Measurements from ENCODE around the gene SLC9A7. TPM values are rescaled to one million over a fixed set of nuclear protein-coding genes. Genes with fewer than 3 reads are reported as not detected.

The SLC9A7 gene
- total RNA-seq, 1 donor from 2014 or later = 5.5 TPM

DNA sequence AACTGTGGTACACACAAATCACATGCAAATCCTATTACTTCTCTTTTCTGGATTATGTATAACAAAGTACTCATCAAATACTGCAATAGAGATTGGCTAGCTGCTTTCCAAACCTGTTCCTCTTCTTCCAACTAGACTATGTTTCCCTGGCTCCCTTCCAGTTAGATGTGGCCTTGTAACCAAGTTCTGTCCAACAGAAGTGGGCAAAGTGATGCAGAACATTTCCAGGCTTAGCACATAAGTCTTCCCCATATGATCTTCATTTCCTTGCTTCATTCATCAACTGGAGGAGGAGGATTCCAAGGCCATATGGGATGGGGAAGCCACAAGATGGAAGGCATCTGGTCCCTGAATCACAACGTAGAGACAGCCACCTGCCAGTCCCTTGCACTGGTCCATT is 8.0 kb downstream of the SLC9A7 start:
- no peak overlapping the region for H3K27ac ChIP-seq
- H3K36me3 ChIP-seq = no peaks in the 10 kb centered on the region
- H3K4me1 ChIP-seq = no peaks in the 10 kb centered on the region
- H3K27me3 ChIP-seq = no peaks in the 10 kb centered on the region
- intact Hi-C loops (cut with DNase I) = loop anchor here (10.0 kb wide), 1 partner anchor 176 kb away; the partner anchor contains the start of gene CHST7
- no peak for DNase-seq (ENCODE audit: low spot score in 2 of 2)
- TF ChIP-seq, protein P1, sequence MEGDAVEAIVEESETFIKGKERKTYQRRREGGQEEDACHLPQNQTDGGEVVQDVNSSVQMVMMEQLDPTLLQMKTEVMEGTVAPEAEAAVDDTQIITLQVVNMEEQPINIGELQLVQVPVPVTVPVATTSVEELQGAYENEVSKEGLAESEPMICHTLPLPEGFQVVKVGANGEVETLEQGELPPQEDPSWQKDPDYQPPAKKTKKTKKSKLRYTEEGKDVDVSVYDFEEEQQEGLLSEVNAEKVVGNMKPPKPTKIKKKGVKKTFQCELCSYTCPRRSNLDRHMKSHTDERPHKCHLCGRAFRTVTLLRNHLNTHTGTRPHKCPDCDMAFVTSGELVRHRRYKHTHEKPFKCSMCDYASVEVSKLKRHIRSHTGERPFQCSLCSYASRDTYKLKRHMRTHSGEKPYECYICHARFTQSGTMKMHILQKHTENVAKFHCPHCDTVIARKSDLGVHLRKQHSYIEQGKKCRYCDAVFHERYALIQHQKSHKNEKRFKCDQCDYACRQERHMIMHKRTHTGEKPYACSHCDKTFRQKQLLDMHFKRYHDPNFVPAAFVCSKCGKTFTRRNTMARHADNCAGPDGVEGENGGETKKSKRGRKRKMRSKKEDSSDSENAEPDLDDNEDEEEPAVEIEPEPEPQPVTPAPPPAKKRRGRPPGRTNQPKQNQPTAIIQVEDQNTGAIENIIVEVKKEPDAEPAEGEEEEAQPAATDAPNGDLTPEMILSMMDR (IDR thresholded peaks at IDR 0.05) = no peak
- no peaks in the 10 kb centered on the region for H3K9me3 ChIP-seq
- no peak overlapping the region for H3K4me3 ChIP-seq

DNA sequence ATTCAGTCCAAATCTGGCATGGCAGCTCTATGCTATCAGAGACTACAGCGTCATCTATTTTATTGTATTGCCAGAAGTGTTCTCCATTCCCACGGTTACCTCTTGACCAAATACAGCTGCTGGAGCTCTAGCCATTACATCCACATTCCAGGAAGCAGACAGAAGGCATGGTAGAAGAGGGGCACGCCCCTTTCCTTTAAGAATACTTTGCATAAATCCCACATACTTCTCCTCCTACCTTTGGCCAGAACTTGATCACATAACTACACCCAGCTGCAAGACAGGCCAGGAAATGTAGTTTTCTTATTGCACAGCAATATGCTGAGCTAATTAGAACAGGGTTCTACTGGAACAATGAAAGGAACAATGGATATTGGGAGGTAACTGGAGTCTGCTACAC is 14.9 kb downstream of the SLC9A7 start:
- DNase-seq (ENCODE audit: low spot score in 2 of 2) = no peak
- H3K4me3 ChIP-seq = no peak overlapping the region
- TF ChIP-seq, protein P1 (IDR thresholded peaks at IDR 0.05) = no peak
- H3K9me3 ChIP-seq = no peaks in the 10 kb centered on the region
- intact Hi-C loops (cut with DNase I) = no loop called here
- H3K36me3 ChIP-seq = no peaks in the 10 kb centered on the region
- no peaks in the 10 kb centered on the region for H3K27me3 ChIP-seq
- no peaks in the 10 kb centered on the region for H3K4me1 ChIP-seq
- H3K27ac ChIP-seq = no peak overlapping the region

DNA sequence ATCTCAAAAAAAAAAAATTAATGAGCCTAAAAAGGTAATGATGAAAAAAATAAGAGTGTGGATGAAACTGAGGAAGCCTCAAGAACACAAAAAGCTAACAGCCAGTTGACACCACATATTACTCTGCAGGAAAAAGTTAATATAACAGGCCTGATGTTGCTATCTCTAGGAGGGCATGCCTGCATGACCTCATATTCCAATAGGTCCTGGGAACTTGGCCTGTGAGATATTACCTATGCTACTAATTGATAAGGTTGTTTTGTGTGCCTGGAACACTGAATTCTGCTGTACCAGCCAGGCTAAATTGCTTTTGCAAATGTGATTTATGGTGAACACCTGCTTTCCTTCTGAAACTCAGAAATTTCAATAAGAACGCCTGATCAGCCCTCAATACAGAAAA is 15.9 kb downstream of the SLC9A7 start:
- intact Hi-C loops (cut with DNase I) = no loop called here
- no peaks in the 10 kb centered on the region for H3K27me3 ChIP-seq
- H3K4me3 ChIP-seq = no peak overlapping the region
- H3K4me1 ChIP-seq = no peaks in the 10 kb centered on the region
- no peaks in the 10 kb centered on the region for H3K9me3 ChIP-seq
- H3K36me3 ChIP-seq = no peaks in the 10 kb centered on the region
- H3K27ac ChIP-seq = no peak overlapping the region
- no peak for DNase-seq (ENCODE audit: low spot score in 2 of 2)
- TF ChIP-seq, protein P1 (IDR thresholded peaks at IDR 0.05) = no peak

DNA sequence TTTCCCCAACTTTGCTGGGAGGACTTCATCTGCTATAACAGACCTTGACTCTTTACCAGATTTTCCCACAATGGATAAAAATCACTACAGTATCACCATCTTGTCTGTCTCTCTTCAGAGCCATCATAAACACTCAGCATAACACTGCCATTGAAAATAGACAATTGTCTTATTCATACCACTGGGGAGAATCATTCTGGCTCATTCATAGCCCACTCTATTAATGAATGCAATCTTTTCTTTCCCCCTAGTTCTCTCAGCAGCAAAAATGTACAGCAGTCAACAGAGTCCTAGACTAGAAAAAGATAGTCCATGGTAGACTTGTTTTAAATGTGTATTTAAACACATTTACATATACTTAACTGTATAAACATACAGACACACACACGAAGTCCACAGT is 19.2 kb downstream of the SLC9A7 start:
- Histone ChIP-seq H3K27ac (no peak overlapping the region), H3K27me3 (no peaks in the 10 kb centered on the region), H3K4me1 (no peaks in the 10 kb centered on the region), H3K4me3 (no peak overlapping the region), H3K36me3 (no peaks in the 10 kb centered on the region), H3K9me3 (peaks cover 4 to 26% of the 10 kb centered on the region in 2 donors)
- DNase-seq (ENCODE audit: low spot score in 2 of 2) = no peak
- TF ChIP-seq, protein P1 (IDR thresholded peaks at IDR 0.05) = no peak
- intact Hi-C loops (cut with DNase I) = no loop called here

DNA sequence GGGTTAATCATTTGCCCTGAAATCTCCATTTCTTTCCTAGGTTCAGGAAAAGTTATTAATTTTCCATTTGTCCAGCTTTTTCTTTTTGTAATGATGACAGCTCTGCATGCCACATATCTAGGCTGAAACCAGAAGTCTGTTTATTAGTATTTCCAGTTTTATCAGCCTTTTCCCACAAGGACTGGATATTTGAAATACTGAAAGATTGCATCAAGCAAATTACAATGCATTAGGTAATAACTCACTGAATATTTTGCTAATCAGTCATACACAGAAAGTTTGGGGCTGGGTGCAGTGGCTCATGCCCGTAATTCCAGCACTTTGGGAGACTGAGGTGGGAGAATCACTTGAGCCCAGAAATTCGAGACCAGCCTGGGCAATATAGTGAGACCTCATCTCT is 21.5 kb downstream of the SLC9A7 start:
- Histone ChIP-seq H3K4me3 (no peak overlapping the region), H3K9me3 (peaks cover 4 to 28% of the 10 kb centered on the region in 2 donors), H3K27ac (no peak overlapping the region), H3K27me3 (no peaks in the 10 kb centered on the region), H3K36me3 (no peaks in the 10 kb centered on the region), H3K4me1 (no peaks in the 10 kb centered on the region)
- DNase-seq (ENCODE audit: low spot score in 2 of 2) = no peak
- intact Hi-C loops (cut with DNase I) = no loop called here
- TF ChIP-seq, protein P1 (IDR thresholded peaks at IDR 0.05) = no peak

DNA sequence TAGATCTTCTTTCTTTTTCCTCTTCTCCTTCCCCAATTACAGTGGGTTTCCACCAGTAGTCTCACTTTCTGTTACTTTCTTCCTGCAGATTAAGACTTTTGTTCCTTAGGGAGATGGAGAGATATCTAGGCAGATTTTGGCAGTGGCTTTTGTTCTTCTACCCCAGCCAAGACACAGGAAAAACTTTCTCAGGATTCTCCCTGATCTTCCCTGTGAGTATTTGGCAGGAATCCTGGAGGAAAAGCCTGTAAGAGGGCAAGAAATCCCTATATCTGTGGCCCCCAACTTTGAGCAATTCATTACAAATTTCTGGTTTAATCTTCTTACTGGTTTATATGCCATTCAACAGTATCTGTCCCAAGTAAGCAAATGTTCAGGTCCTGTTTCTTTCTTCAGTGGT is 21.9 kb downstream of the SLC9A7 start:
- intact Hi-C loops (cut with DNase I) = no loop called here
- Histone ChIP-seq H3K4me3 (no peak overlapping the region), H3K27ac (no peak overlapping the region), H3K36me3 (no peaks in the 10 kb centered on the region), H3K4me1 (no peaks in the 10 kb centered on the region), H3K27me3 (no peaks in the 10 kb centered on the region), H3K9me3 (peaks cover 4 to 28% of the 10 kb centered on the region in 2 donors)
- no peak for DNase-seq (ENCODE audit: low spot score in 2 of 2)
- TF ChIP-seq, protein P1 (IDR thresholded peaks at IDR 0.05) = no peak

Measured in ascending aorta (tissue), 2 donors.